Measurements from ENCODE around the gene SELENON. TPM values are rescaled to one million over a fixed set of nuclear protein-coding genes. Genes with fewer than 3 reads are reported as not detected.
A peak's percentile ranks its signal among the peaks of the same experiment; 100 is the strongest.

Gene SELENON
- total RNA-seq, 1 experiment from 2014 or later, result 57.2 TPM

GRCh38 chr1:25798666-25799351, 1.2 kb upstream of the SELENON start:
- BruUV-seq (replicated peaks), result no TSS peak
- ChIA-PET CTCF (interaction anchor here (0.7 to 1.1 kb wide), 2 partner anchors 190 to 226 kb away, joined by 3 read pairs; no protein-coding TSS in a partner anchor), POLR2A (no interaction called here)
- no peaks in the 10 kb centered on the region for H3K27me3 ChIP-seq (ENCODE audit: control insufficient read depth, insufficient read depth, low read length)
- TF ChIP-seq CTCF (IDR thresholded peaks at IDR 0.05) (no peak), SIN3A (IDR thresholded peaks at IDR 0.05; ENCODE audit: borderline replicate concordance, insufficient read depth, low read depth, low read length) (no peak), TCF7L2 (IDR thresholded peaks at IDR 0.05; ENCODE audit: low read depth, low read length) (no peak), REST (IDR thresholded peaks at IDR 0.05; ENCODE audit: insufficient read depth in 1 of 2, low read depth in 2 of 2, low read length in 1 of 2) (no peak), POLR2AphosphoS5 (IDR thresholded peaks at IDR 0.05; ENCODE audit: low read depth, low read length) (no peak)
- no peaks in the 10 kb centered on the region for H3K36me3 ChIP-seq (ENCODE audit: control insufficient read depth, insufficient read depth, low read length)
- DNase-seq (ENCODE audit: low read depth, low spot score) (no peak), ATAC-seq (no peak)
- no peak overlapping the region for H3K4me3 ChIP-seq (ENCODE audit: low read depth in 2 of 2, low read length in 2 of 2)
- H3K27ac ChIP-seq (ENCODE audit: low read length), result no peak overlapping the region
- intact Hi-C loops (cut with micrococcal nuclease; ENCODE audit: unreplicated experiment) (loop anchor here (5.0 kb wide), 1 partner anchor 177 kb away; no protein-coding TSS in a partner anchor), in situ Hi-C loops (cut with HindIII; ENCODE audit: low pct_unique_long_range_greater_than_20kb, low sequenced_read_pairs) (no loop called here)
- no peaks in the 10 kb centered on the region for H3K9me3 ChIP-seq (ENCODE audit: control insufficient read depth, insufficient read depth, low read depth, low read length)
- H3K4me1 ChIP-seq (ENCODE audit: control insufficient read depth, insufficient read depth, low read length), result 0 out of 2 replicates have a peak, but pooled peaks cover 5% of the 10 kb centered on the region

- peak overlapping the region; percentile 42 to 53 for H3K4me3 ChIP-seq (ENCODE audit: low read depth in 2 of 2, low read length in 2 of 2)
- H3K27me3 ChIP-seq (ENCODE audit: control insufficient read depth, insufficient read depth, low read length), result no peaks in the 10 kb centered on the region
- POLR2A ChIA-PET, result no interaction called here
- no peaks in the 10 kb centered on the region for H3K9me3 ChIP-seq (ENCODE audit: control insufficient read depth, insufficient read depth, low read depth, low read length)
- H3K4me1 ChIP-seq (ENCODE audit: control insufficient read depth, insufficient read depth, low read length), result 0 out of 2 replicates have a peak, but pooled peaks cover 5% of the 10 kb centered on the region
- in situ Hi-C loops (cut with HindIII; ENCODE audit: low pct_unique_long_range_greater_than_20kb, low sequenced_read_pairs) (no loop called here), intact Hi-C loops (cut with micrococcal nuclease; ENCODE audit: unreplicated experiment) (loop anchor here (5.0 kb wide), 1 partner anchor 177 kb away; no protein-coding TSS in a partner anchor)
- H3K36me3 ChIP-seq (ENCODE audit: control insufficient read depth, insufficient read depth, low read length), result no peaks in the 10 kb centered on the region
- ATAC-seq, result no peak
- H3K27ac ChIP-seq (ENCODE audit: low read length), result 0 out of 2 replicates have a peak overlapping the region, but pooled peaks have one; percentile 52
- no peak for TF ChIP-seq TCF7L2 (IDR thresholded peaks at IDR 0.05; ENCODE audit: low read depth, low read length)
- TF ChIP-seq POLR2AphosphoS5 (IDR thresholded peaks at IDR 0.05; ENCODE audit: low read depth, low read length), result no peak
- TF ChIP-seq SIN3A (IDR thresholded peaks at IDR 0.05; ENCODE audit: borderline replicate concordance, insufficient read depth, low read depth, low read length), result no peak
- DNase-seq (ENCODE audit: low read depth, low spot score), result no peak
- CTCF ChIA-PET, result no interaction called here
- no TSS peak for BruUV-seq (replicated peaks)
Measured at GRCh38 chr1:25799352-25799934, 550 bp upstream of the SELENON start.
